ENCODE measurements around the gene MUC4.
"Not testable (repeated sequence)": the region's sequence is repeated elsewhere in the genome, so short reads cannot be mapped to it uniquely, and the experiment has no call there.

GRCh38 chr3:195749101-195749500 is 62.6 kb downstream of the MUC4 start:
- TF ChIP-seq POLR2A, CTCF (IDR thresholded peaks at IDR 0.05): not testable (repeated sequence)
